NCI-H1105 (cell line): ENCODE results near the gene PRR5L.
"Not testable (repeated sequence)": the region's sequence is repeated elsewhere in the genome, so short reads cannot be mapped to it uniquely, and the experiment has no call there.

Source experiments
- DNase-seq: peaks from one replicate; lab custom pipeline; 2025; lab: John Stamatoyannopoulos, UW

The PRR5L gene

GRCh38 chr11:36280531-36280930 is 15.6 kb upstream of the PRR5L start:
- no peak for DNase-seq

DNA sequence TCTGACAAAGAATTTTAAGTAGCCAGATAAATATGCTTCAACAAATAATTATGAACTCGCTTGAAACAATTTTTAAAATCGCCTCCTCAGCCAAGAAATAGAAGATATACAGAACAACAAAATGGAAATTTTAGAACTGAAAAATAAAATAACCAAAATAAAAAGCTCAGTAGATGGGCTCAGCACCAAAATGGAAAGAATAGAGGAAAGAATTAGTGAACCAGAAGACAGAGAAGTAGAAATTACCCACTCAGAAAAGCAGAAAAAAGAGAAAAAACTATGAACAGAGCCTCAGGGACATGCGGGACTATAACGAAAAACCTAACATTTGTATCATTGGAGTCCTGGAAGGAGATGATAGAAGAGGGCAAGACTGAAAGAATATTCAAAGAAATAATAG is 14.2 kb upstream of the PRR5L start:
- no peak for DNase-seq

GRCh38 chr11:36282926-36283325 is 13.2 kb upstream of the PRR5L start:
- no peak for DNase-seq

GRCh38 chr11:36288442-36289225 is 7.5 kb upstream of the PRR5L start:
- no peak for DNase-seq

DNA sequence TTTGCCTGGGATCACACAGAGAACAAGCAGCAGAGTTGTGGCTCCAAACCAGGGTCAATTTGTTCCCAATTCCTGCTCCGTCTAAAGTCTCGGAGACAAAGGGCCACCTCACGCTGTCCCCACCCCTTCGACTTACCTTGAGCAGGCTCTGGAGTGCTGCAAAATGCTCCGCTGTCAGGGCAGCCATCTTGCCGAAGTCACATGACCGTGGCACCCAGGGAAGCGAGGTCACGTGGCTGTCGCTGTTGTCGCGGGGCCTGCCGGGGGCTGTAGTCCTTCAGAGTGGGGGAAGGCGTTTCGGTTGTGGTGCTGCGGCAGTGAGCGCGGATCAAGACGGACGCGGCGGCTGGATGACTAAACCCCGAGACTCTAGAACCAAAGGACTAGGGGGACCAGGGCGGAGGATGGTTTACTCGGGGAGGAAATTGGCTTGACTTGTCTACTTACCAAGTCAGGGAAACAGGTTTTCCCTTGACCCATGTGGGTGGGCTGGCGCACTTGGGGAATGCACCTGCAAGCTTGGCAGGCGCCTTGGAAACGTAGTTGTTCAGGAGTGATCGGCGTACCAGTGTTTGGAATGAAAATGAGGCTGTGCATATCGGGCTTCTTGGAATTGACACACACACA is 6.7 kb upstream of the PRR5L start, which contains the start of gene COMMD9:
TSS of gene COMMD9 (minus strand) at position 199 of the 627 bp plus-strand sequence. CDS start at position 187, 12 bp downstream.
- DNase-seq: peak; percentile 94

GRCh38 chr11:36292311-36292722 is 3.8 kb upstream of the PRR5L start:
- DNase-seq: peak; percentile 1

GRCh38 chr11:36296884-36297543 is 926 bp downstream of the PRR5L start:
- no peak for DNase-seq

DNA sequence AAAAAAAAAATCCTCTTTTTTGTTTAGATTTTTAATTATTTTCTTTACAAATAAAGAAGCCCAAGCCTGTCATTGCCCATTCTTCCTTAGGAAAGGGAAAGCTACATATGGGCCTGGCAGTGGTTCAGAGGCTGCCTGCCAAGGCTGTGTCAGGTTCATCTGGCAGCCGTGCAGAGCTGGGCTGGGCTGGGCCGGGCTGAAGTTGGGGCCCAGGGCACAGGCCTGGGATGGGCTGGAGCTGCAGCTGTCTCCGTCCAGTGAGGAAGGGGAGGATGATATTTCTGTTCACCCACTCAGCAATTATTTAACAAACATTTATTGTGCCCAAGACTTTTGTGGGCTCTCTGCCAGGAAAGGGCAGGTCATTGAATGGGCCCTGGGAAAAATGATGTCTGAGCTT is 4.6 kb downstream of the PRR5L start:
- peak; percentile 15 for DNase-seq

DNA sequence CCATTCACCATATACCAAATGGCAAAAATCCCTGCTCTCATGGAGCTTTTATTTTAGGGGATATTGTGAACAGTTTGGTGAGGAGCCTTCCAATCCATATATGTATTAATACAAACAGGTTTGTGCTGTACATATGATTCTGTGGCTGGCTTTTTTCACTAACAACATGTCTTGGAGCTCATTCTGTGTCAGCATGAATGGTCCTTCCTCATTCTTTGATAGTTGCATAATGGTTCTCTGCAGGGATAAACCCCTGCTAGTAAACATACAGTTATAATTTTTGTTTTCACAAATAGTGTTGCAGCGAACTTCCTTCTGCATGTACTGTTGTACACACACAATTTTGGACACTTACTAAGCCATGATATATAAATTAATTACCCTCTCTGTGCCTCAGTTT is 8.3 kb downstream of the PRR5L start:
- DNase-seq: no peak

DNA sequence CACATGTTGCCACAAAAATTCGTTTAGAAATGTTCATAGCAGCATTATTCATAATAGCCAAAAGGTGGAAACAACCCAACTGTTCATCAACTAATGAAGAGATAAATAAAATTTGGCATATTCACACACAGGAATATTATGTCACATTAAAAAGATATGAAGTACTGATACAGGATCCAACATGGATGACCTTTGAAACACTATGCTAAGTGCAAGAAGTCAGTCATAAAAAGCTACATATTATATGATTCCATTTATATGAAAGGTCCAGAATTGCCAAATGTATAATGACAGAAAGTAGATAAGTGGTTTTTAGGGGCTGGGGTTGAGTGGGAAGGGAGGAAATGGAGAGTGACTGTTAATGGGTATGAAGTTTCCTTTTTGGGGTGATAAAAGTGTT is 9.0 kb downstream of the PRR5L start:
- no peak for DNase-seq

DNA sequence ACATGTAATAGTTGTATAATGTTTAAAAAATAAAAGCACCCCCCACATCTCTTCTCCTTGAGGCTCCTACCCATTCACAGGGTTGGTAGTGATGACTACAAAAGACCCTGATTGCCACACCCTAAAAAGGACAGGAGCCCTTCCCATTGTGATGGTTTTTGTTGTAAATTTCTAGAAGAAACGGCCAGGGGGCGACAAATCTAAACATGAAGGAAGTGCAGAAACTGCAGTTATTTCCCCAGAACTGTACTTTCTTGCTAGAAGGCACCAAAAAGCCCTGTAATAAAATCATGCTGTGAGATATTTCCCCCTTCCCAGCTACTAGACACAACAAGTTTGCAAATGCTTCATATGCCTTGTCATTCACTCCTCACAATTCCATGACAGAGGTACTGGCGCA is 10.8 kb downstream of the PRR5L start:
- no peak for DNase-seq

GRCh38 chr11:36308577-36308976 is 12.5 kb downstream of the PRR5L start:
- no peak for DNase-seq

GRCh38 chr11:36309779-36310178 is 13.7 kb downstream of the PRR5L start:
- no peak for DNase-seq

- no peak for DNase-seq
These were observed 16.0 kb downstream of the PRR5L start for GRCh38 chr11:36311926-36312595.

DNA sequence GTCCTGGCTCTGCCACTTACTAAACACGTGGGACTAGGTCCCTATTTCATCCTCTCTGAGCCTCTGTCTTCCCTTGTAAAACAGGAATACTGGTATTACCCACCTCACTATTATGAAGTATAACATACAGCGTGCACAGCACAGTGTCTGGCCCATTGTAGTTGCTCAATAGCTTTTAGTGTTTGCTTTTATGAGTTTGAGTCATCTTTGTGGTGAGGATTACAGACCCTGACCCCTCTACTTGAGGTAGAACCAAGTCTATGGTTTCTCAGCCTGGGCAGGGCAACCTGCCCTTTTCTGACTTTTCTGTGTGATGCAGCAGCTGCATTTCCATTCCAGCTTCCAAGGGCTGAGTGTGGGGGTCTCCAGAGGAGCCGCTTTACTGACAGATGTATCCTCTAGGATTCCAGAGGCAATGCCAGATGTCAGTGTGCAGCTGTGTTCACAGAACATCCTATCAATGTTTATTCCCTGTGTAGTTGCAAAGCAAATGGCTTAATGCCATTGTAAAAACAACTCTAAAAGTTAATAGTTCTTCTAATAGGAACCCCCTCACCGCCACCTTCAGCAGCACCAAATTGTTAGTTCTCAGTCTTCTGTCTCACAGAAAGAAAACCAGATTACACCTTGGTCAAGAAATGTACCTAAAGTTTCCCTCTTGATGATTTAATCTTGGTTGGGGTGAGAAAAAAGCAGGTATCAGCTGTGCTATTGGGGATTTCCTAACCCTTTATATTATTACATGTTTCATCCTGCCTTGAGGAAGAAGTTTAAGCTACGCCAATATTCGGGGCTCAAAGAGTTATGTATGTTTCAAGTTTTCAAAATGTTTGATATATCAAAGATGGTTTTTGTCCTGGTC is 16.8 kb downstream of the PRR5L start:
- DNase-seq: no peak

DNA sequence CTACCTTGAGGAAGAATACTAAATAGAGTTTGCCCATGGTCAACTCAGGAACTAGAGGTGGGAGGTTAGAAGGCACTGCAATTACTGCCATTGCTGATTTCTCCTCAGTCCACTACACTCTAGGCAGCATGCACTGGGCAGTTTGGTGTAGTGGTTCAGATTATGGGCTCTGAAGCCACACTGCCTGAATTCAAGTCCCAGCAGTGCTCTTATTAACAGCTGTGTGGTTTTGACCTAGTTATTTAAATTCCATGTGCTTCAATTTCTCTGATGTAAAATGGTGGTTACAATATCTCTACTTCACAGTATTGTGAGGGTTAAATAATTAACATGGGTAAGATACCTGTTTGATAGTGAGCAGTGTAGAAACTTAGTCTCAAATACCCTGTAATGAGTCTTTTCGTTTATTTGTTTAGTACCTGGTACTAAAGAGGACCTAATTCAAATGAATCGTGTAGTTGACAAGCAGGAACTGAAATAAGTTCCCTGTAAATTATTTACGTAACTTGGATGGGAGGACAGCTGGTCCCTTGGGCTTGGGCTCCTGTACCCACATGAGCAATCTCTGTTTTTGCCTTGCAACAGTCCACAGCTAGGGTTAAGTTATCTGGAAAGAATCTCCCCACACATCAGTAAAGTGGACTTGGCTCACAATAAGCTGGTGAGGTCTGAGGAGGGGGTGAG is 17.8 kb downstream of the PRR5L start:
- no peak for DNase-seq

- no peak for DNase-seq
These were observed 18.3 kb downstream of the PRR5L start for GRCh38 chr11:36314434-36314767.

DNA sequence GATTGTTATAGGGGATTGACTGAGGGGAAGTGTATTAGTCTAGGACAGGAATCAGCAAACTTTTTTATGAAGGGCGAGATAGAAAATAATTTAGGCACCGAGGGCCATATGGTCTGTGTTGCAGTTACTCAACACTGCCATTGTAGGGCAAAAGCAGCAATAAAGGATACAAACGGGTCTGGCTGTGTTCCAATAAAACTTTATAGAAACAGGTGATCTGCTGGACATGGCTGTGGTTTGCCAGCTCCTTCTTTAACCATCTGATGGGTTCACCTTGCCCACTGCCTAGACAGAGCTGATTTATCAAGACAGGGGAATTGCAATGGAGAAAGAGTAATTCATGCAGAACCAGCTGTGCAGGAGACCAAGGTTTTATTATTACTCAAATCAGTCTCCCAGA is 20.0 kb downstream of the PRR5L start:
- no peak for DNase-seq

- no peak for DNase-seq
These were observed 21.9 kb downstream of the PRR5L start for GRCh38 chr11:36317992-36318391.

- DNase-seq: not testable (repeated sequence)
These were observed 28.9 kb downstream of the PRR5L start for GRCh38 chr11:36324956-36325355.

- not testable (repeated sequence) for DNase-seq
These were observed 29.3 kb downstream of the PRR5L start for GRCh38 chr11:36325403-36325802.
